Stimulated activated CD8-positive, alpha-beta memory T cell treated with anti-CD3 and anti-CD28 coated beads, Interleukin-15, amount 100 ng/mL, for 1 hour (primary cell): ENCODE results near the gene KAT14.
"Not testable (repeated sequence)": the region's sequence is repeated elsewhere in the genome, so short reads cannot be mapped to it uniquely, and the experiment has no call there.

Experiments used
- DNase-seq: peaks from one replicate; pipeline ENCODE4 v3.0.0-alpha.2; 2020; ENCODE audit warnings: low read depth

KAT14 gene, protein sequence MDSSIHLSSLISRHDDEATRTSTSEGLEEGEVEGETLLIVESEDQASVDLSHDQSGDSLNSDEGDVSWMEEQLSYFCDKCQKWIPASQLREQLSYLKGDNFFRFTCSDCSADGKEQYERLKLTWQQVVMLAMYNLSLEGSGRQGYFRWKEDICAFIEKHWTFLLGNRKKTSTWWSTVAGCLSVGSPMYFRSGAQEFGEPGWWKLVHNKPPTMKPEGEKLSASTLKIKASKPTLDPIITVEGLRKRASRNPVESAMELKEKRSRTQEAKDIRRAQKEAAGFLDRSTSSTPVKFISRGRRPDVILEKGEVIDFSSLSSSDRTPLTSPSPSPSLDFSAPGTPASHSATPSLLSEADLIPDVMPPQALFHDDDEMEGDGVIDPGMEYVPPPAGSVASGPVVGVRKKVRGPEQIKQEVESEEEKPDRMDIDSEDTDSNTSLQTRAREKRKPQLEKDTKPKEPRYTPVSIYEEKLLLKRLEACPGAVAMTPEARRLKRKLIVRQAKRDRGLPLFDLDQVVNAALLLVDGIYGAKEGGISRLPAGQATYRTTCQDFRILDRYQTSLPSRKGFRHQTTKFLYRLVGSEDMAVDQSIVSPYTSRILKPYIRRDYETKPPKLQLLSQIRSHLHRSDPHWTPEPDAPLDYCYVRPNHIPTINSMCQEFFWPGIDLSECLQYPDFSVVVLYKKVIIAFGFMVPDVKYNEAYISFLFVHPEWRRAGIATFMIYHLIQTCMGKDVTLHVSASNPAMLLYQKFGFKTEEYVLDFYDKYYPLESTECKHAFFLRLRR

GRCh38 chr20:18137412-18138265 lies at the start of gene KAT14, which contains the start of gene PET117:
Gene KAT14, plus strand, starts transcription at chr20:18137863. Its CDS starts 4,798 bp downstream, at chr20:18142661.
Gene PET117, plus strand, starts transcription at chr20:18137863. Its CDS starts 93 bp downstream, at chr20:18137956.
- DNase-seq: peak; percentile 80

DNA sequence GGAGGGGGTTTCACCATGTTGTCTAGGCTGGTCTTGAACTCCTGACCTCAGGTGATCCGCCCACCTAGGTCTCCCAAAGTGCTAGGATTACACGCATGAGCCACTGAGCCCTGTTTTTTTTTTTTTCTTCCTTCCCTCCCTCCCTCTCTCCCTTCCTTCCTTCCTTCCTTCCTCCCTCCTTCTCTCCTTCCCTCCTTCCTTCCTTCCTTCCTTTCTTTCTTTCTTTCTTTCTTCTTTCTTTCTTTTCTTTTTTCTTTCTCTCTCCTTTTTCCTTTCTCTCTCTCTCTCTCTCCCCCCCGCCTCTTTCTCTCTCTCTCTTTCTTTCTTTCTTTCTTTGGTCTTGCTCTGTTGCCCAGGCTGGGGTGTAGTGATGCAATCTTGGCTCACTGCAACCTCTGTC lies 49.4 kb upstream of the KAT14 start:
- DNase-seq: not testable (repeated sequence)

DNA sequence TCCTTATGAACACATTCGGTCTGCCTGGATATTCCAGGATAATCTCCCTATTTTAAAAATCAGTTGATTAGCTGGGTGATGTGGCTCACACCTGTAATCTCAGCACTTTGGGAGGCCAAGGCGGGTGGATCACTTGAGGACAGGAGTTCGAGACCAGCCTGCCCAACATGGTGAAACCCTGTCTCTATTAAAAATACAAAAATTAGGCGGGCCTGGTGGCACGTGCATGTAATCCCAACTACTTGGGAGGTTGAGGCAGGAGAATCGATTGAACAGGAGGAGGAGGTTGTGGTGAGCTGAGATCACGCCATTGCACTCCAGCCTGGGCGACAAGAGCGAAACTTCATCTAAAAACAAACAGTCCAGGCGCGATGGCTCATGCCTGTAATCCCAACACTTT lies 48.8 kb upstream of the KAT14 start:
- not testable (repeated sequence) for DNase-seq

GRCh38 chr20:18090044-18090443 lies 47.6 kb upstream of the KAT14 start:
- no peak for DNase-seq

GRCh38 chr20:18090477-18090876 lies 47.2 kb upstream of the KAT14 start:
- DNase-seq: no peak

DNA sequence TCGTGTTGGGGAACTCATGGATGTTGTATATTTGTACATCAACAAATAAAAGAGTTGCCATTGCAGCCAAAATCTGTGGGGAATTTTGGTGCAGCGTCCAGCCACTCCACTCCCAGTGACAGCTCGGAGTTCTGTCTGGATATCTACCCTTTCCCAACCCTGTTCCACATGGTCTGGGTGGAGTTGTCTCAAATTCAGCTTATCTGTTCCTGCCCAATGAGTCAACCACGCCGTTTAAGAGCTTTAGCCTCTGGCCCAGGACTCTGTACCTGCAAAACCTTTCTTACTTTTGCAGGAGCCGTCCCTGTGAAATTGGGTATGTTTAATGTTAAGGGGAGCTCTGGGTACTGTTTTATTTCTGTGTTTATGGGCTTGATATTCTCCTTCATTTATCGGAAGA lies 46.0 kb upstream of the KAT14 start:
- DNase-seq: no peak

GRCh38 chr20:18092890-18093289 lies 44.8 kb upstream of the KAT14 start:
- DNase-seq: no peak

GRCh38 chr20:18093388-18093787 lies 44.3 kb upstream of the KAT14 start:
- DNase-seq: no peak

- no peak for DNase-seq
Observed at GRCh38 chr20:18094191-18094590, 43.5 kb upstream of the KAT14 start.

DNA sequence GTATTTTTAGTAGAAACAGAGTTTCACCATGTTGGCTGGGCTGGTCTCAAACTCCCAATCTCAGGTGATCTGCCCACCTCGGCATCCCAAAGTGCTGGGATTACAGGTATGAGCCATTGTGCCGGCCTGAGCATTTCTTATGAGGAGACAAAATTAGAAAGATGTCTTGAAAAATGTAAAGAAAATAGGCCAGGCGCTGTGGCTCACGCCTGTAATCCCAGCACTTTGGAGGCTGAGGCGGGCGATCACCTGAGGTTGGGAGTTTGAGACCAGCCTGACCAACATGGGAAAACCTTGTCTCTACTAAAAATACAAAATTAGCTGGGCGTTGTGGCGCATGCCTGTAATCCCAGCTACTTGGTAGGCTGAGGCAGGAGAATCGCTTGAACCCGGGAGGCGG lies 37.1 kb upstream of the KAT14 start:
- not testable (repeated sequence) for DNase-seq

DNA sequence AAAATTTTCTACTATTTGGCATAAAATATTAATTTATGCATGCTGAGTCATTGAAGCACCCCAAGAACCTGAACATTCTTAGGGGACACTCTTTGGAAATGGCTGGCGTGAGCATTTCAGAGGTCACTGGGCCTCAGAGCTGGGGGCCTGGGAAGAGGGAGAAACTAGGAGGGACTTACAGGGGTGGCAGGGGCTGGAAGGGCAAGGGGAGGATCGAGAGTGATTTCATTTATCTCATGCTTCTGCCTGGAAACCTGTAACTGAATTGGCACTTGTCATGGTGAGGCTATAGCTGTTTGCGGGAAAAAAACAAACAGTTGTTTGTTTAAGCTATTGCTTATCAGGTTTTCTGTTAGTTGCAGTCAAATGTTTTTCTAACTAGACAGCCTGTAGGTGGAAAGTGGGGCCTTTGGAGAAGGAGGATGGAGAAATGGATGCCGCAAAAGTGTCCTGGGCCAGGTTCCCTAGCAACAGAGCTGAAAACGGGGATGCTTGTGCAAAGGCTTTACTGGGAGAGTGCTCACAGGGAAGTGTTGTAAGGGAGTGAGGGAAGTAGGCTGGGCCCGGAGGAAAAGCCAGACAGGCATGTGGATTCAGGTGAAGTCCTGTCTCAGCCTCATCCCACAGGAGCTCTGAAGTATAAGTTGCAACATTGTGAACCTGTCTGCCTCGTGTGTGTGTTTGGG lies 36.4 kb upstream of the KAT14 start:
- DNase-seq: no peak

GRCh38 chr20:18103497-18103896 lies 34.2 kb upstream of the KAT14 start:
- DNase-seq: no peak

DNA sequence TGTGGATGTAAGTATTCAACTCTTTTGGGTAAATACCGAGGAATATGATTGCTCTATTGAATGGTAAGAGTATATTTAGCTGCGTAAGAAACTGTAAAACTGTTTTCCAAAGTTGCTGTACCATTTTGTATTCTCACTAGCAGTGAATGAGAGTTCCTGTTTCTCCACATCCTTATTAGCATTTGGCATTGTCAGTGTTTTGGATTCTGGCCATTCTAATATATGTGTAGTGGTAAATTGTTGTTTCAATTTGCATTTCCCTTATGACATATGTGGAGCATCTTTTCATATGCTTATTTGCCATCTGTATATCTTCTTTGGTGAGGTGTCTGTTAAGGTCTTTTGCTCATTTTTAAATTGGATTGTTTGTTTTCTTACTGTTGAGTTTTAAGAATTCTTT lies 29.3 kb upstream of the KAT14 start:
- no peak for DNase-seq

GRCh38 chr20:18128574-18128973 lies 9.1 kb upstream of the KAT14 start:
- not testable (repeated sequence) for DNase-seq

- no peak for DNase-seq
Observed at GRCh38 chr20:18132663-18133062, 5.0 kb upstream of the KAT14 start.

GRCh38 chr20:18133962-18134361 lies 3.7 kb upstream of the KAT14 start:
- no peak for DNase-seq

- no peak for DNase-seq
Observed at GRCh38 chr20:18138266-18138582, 561 bp downstream of the KAT14 start.

GRCh38 chr20:18138639-18139583 lies 1.2 kb downstream of the KAT14 start:
- DNase-seq: no peak

DNA sequence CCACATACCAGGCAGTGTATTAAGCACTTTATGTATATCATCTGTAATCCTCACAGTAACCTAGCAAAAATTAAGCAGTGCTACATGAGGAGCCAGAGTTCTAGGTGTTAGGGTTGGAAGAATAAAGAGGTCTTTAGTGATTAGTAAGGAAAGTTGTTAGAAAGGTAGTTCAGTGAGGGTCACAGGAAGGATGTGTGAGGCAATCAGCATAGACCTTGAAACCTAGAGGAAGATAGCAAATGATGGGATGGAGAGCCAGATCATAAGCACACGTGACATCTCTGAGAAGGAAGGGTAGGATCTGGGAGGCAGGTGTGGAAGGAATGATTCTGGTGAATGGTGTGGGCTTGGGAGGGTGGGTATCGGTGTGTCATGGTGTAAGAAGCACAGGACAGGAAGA lies 2.2 kb downstream of the KAT14 start:
- no peak for DNase-seq

DNA sequence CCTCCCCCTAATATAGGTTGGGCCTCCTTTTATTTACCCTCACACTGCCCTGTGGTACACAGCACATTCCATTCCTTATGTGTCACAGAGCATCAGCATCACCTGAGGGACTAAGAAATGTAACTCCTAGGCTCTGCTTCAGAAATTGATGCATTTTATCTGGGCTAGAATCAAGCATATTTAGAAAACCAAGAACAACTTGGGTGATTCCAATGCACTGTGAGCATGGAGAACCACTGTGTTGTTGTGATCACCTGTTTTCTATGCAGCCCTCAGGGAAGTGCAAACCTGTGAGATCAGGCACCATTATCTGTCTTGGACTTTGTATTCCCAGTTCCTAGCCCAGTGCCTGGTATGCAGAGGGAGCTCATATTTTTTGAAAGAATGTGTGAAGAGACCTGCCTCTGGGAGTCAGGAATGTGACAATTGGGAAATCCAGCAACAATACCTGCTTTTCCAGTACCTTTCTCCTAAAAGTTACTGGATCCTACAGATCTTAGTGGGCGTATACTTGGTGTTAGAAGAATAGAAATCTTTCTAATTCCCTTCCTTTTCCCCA lies 7.0 kb downstream of the KAT14 start:
- DNase-seq: no peak
